Measurements from ENCODE around the gene WDR1.
"Not testable (repeated sequence)": the region's sequence is repeated elsewhere in the genome, so short reads cannot be mapped to it uniquely, and the experiment has no call there.

WDR1 gene

GRCh38 chr4:10130178-10130888, 13.7 kb upstream of the WDR1 start:
- no peak for DNase-seq

GRCh38 chr4:10129196-10130177, 12.9 kb upstream of the WDR1 start:
- no peak for DNase-seq

- DNase-seq, result no peak
Measured at GRCh38 chr4:10128761-10129160, 12.2 kb upstream of the WDR1 start.

GRCh38 chr4:10127531-10127930, 10.9 kb upstream of the WDR1 start:
- DNase-seq, result not testable (repeated sequence)

GRCh38 chr4:10124167-10124930, 7.8 kb upstream of the WDR1 start:
- DNase-seq, result no peak

GRCh38 chr4:10123227-10124101, 6.9 kb upstream of the WDR1 start:
- no peak for DNase-seq

- no peak for DNase-seq
Measured at GRCh38 chr4:10122236-10122932, 5.8 kb upstream of the WDR1 start.

- DNase-seq, result no peak
Measured at GRCh38 chr4:10121568-10122208, 5.1 kb upstream of the WDR1 start.

- DNase-seq, result no peak
Measured at GRCh38 chr4:10120943-10121567, 4.5 kb upstream of the WDR1 start.

GRCh38 chr4:10119773-10120172, 3.2 kb upstream of the WDR1 start:
- no peak for DNase-seq

- no peak for DNase-seq
Measured at GRCh38 chr4:10119278-10119677, 2.7 kb upstream of the WDR1 start.

GRCh38 chr4:10118048-10119004, 1.7 kb upstream of the WDR1 start:
- DNase-seq, result no peak

- no peak for DNase-seq
Measured at GRCh38 chr4:10117359-10118047, 904 bp upstream of the WDR1 start.

GRCh38 chr4:10115797-10116568, 616 bp downstream of the WDR1 start:
- DNase-seq, result peak; percentile 79

- no peak for DNase-seq
Measured at GRCh38 chr4:10115271-10115796, 1.3 kb downstream of the WDR1 start.

GRCh38 chr4:10114607-10115006, 2.0 kb downstream of the WDR1 start:
- DNase-seq, result no peak

- DNase-seq, result no peak
Measured at GRCh38 chr4:10114147-10114546, 2.5 kb downstream of the WDR1 start.
